UCSD-AML1 (cell line): ENCODE measurements around the gene TANK.
"Not testable (repeated sequence)": the region's sequence is repeated elsewhere in the genome, so short reads cannot be mapped to it uniquely, and the experiment has no call there.

Source experiments
- DNase-seq: peaks from one replicate; lab custom pipeline; 2025; ENCODE audit not compliant: unreplicated experiment; lab: John Stamatoyannopoulos, UW

TANK gene

GRCh38 chr2:161269111-161269510, 108.9 kb downstream of the TANK start:
- DNase-seq, result no peak

GRCh38 chr2:161273038-161273760, 113.0 kb downstream of the TANK start:
- no peak for DNase-seq

- DNase-seq, result not testable (repeated sequence)
Measured at GRCh38 chr2:161278564-161279229, 118.5 kb downstream of the TANK start.

- not testable (repeated sequence) for DNase-seq
Measured at GRCh38 chr2:161279230-161279815, 119.1 kb downstream of the TANK start.

GRCh38 chr2:161280906-161281323, 120.7 kb downstream of the TANK start:
- not testable (repeated sequence) for DNase-seq

GRCh38 chr2:161281615-161282310, 121.5 kb downstream of the TANK start:
- not testable (repeated sequence) for DNase-seq

DNA sequence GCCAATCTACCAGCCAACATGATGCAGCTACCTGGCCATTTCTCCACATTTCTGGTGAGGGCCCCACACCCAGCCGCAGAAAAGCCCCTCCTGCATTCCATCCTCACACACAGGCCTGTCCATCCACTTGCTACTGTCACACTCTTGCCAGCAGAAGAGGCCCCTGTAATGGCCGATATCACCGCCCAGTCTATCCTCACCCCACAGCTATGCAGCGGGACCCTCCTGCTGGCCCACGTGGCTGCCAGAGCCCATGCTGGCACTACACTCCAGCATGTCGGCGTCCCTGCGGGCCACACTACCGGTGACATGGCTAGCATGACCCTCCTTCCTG, 122.0 kb downstream of the TANK start:
- not testable (repeated sequence) for DNase-seq

- no peak for DNase-seq
Measured at GRCh38 chr2:161283926-161284325, 123.7 kb downstream of the TANK start.
